H1 (cell line): ENCODE results near the gene MACROD2.

Experiments used
- BACH1 ChIP-seq: IDR thresholded peaks from 2 replicates; pipeline ENCODE4 v1.6.1; 2012; ENCODE audit warnings: low read length, improper control_type of control experiment
- CBX5 ChIP-seq: fragments of 300-800, 300-1000 bp; sonication (generic); IDR thresholded peaks from 2 replicates; pipeline ENCODE4 v1.7.1; 2016; ENCODE audit warnings: antibody characterized with exemption, low read length, low read depth
- CEBPB ChIP-seq: IDR thresholded peaks from 2 replicates; pipeline ENCODE4 v1.6.1; 2012; ENCODE audit warnings: low read depth, low read length
- EP300 ChIP-seq, 2 experiments: IDR thresholded peaks; 1 replicate in 1 of 2; 2 replicates in 1 of 2; pipeline ENCODE4 v1.6.1; 2011 to 2012; ENCODE audit warnings: low read depth in 2 of 2, low read length in 2 of 2, mild to moderate bottlenecking in 2 of 2, borderline replicate concordance in 1 of 2, inconsistent platforms in 1 of 2, moderate library complexity in 1 of 2
- JUN ChIP-seq: IDR thresholded peaks from 2 replicates; pipeline ENCODE4 v1.6.1; 2011; ENCODE audit warnings: low read depth, mild to moderate bottlenecking, improper control_type of control experiment, low read length
- POLR2A ChIP-seq, 2 experiments: IDR thresholded peaks; 1 replicate in 1 of 2; 2 replicates in 1 of 2; pipeline ENCODE4 v1.6.1; 2011; ENCODE audit warnings: low read depth in 2 of 2, low read length in 2 of 2, mild to moderate bottlenecking in 2 of 2; ENCODE audit errors: control extremely low read depth in 1 of 2
- RAD21 ChIP-seq, 2 experiments: IDR thresholded peaks in 1 of 2; conservative IDR thresholded peaks in 1 of 2; 2 replicates each; pipeline ENCODE4 v1.6.1; 2011; ENCODE audit warnings: low read depth in 2 of 2, low read length in 2 of 2, improper control_type of control experiment in 1 of 2, inconsistent platforms in 1 of 2, mild to moderate bottlenecking in 1 of 2, moderate library complexity in 1 of 2
- SP1 ChIP-seq: IDR thresholded peaks from 2 replicates; pipeline ENCODE4 v1.6.1; 2011; ENCODE audit warnings: low read depth, low read length
- TBP ChIP-seq: IDR thresholded peaks from 2 replicates; pipeline ENCODE4 v1.6.1; 2011; ENCODE audit warnings: low read depth, low read length, improper control_type of control experiment
- TEAD4 ChIP-seq: IDR thresholded peaks from 2 replicates; pipeline ENCODE4 v1.6.1; 2012; ENCODE audit warnings: low read depth, low read length, inconsistent platforms, mixed read lengths
- TF ChIP-seq, protein P1 (sequence below), 3 experiments: IDR thresholded peaks; 1 replicate in 2 of 3; 2 replicates in 1 of 3; pipeline versions ENCODE4 v1.5.1 to v1.6.1; 2011; ENCODE audit warnings: low read length in 3 of 3, mild to moderate bottlenecking in 3 of 3, inconsistent platforms in 2 of 3, low read depth in 1 of 3, moderate library complexity in 1 of 3; ENCODE audit not compliant: insufficient read depth in 1 of 3; ENCODE audit errors: control extremely low read depth in 1 of 3
- TF ChIP-seq, protein P2 (sequence below): IDR thresholded peaks from 2 replicates; pipeline ENCODE4 v1.6.1; 2012; ENCODE audit warnings: inconsistent platforms
- TF ChIP-seq, protein P3 (sequence below): IDR thresholded peaks from 2 replicates; pipeline ENCODE4 v1.6.1; 2011; ENCODE audit warnings: low read depth, mild to moderate bottlenecking, low read length; ENCODE audit not compliant: insufficient read depth

DNA sequence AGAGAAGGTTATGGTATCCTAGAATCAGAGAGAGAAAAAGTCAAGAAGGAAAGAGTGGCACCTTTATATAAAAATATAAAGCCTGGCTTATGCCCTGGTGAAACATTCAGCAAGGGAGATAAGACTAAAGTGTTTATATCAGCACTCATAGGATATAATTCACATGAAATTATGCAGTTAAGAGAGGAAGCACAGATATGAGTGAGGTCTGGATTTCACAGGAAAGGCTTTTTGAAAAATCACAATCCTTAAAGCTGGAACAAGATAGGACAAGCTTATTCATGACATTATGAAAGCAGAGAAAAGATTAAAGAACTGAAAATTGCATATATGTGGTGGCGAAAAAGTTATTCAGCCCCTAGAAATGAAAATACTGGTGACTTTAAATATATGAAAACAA, 523.3 kb downstream of the MACROD2 start:
- no peak for TF ChIP-seq SP1
- TF ChIP-seq, protein P1, sequence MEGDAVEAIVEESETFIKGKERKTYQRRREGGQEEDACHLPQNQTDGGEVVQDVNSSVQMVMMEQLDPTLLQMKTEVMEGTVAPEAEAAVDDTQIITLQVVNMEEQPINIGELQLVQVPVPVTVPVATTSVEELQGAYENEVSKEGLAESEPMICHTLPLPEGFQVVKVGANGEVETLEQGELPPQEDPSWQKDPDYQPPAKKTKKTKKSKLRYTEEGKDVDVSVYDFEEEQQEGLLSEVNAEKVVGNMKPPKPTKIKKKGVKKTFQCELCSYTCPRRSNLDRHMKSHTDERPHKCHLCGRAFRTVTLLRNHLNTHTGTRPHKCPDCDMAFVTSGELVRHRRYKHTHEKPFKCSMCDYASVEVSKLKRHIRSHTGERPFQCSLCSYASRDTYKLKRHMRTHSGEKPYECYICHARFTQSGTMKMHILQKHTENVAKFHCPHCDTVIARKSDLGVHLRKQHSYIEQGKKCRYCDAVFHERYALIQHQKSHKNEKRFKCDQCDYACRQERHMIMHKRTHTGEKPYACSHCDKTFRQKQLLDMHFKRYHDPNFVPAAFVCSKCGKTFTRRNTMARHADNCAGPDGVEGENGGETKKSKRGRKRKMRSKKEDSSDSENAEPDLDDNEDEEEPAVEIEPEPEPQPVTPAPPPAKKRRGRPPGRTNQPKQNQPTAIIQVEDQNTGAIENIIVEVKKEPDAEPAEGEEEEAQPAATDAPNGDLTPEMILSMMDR (IDR thresholded peaks at IDR 0.05; ENCODE audit: control extremely low read depth in 1 of 3, insufficient read depth in 1 of 3, low read depth in 1 of 3, low read length in 3 of 3), result no peak
- TF ChIP-seq, protein P2, sequence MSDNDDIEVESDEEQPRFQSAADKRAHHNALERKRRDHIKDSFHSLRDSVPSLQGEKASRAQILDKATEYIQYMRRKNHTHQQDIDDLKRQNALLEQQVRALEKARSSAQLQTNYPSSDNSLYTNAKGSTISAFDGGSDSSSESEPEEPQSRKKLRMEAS, result no peak
- no peak for TF ChIP-seq CBX5
- TF ChIP-seq BACH1, result no peak
- TF ChIP-seq, protein P3, sequence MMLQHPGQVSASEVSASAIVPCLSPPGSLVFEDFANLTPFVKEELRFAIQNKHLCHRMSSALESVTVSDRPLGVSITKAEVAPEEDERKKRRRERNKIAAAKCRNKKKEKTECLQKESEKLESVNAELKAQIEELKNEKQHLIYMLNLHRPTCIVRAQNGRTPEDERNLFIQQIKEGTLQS, result no peak
- TF ChIP-seq JUN, result no peak
- TF ChIP-seq RAD21 (IDR thresholded peaks at IDR 0.05 in 1 of 2, conservative IDR thresholded peaks at IDR 0.05 in 1 of 2; ENCODE audit: low read depth in 2 of 2, low read length in 2 of 2), result no peak
- TF ChIP-seq POLR2A (IDR thresholded peaks at IDR 0.05; ENCODE audit: control extremely low read depth in 1 of 2, low read depth in 2 of 2, low read length in 2 of 2), result no peak
- no peak for TF ChIP-seq CEBPB
- TF ChIP-seq EP300 (IDR thresholded peaks at IDR 0.05; ENCODE audit: borderline replicate concordance in 1 of 2, low read depth in 2 of 2, low read length in 2 of 2), result no peak
- TF ChIP-seq TBP, result no peak
- no peak for TF ChIP-seq TEAD4
